ENCODE data around the gene DOCK1. TPM values are rescaled to one million over a fixed set of nuclear protein-coding genes. Genes with fewer than 3 reads are reported as not detected.

Gene DOCK1
- total RNA-seq, 1 donor from 2014 or later, result 52.7 TPM

- Histone ChIP-seq H3K4me1 (ENCODE audit: control insufficient read depth in 3 of 3, insufficient read depth in 3 of 3, low read length in 3 of 3) (no peaks in the 10 kb centered on the region), H3K36me3 (ENCODE audit: control insufficient read depth in 3 of 3, insufficient read depth in 3 of 3, low read length in 3 of 3) (no peaks in the 10 kb centered on the region), H3K9me3 (ENCODE audit: control insufficient read depth in 3 of 3, low read length in 3 of 3) (peaks cover 0 to 2% (median 0%) of the 10 kb centered on the region in 3 donors), H3K27ac (ENCODE audit: low read depth, low read length) (no peak overlapping the region), H3K27me3 (ENCODE audit: control insufficient read depth in 3 of 3, insufficient read depth in 3 of 3, low read length in 3 of 3) (peaks cover 0 to 2% (median 0%) of the 10 kb centered on the region in 3 donors), H3K9ac (ENCODE audit: low read depth in 1 of 3, low read length in 3 of 3) (no peak overlapping the region), H3K4me3 (ENCODE audit: low read length in 3 of 3) (no peak overlapping the region)
These were observed 311.0 kb downstream of the DOCK1 start for GRCh38 chr10:127216274-127216673.

GRCh38 chr10:127216786-127217185 lies 311.6 kb downstream of the DOCK1 start:
- H3K9me3 ChIP-seq (ENCODE audit: control insufficient read depth in 3 of 3, low read length in 3 of 3), result peaks cover 0 to 2% (median 0%) of the 10 kb centered on the region in 3 donors
- no peaks in the 10 kb centered on the region for H3K36me3 ChIP-seq (ENCODE audit: control insufficient read depth in 3 of 3, insufficient read depth in 3 of 3, low read length in 3 of 3)
- no peak overlapping the region for H3K4me3 ChIP-seq (ENCODE audit: low read length in 3 of 3)
- no peak overlapping the region for H3K27ac ChIP-seq (ENCODE audit: low read depth, low read length)
- H3K27me3 ChIP-seq (ENCODE audit: control insufficient read depth in 3 of 3, insufficient read depth in 3 of 3, low read length in 3 of 3), result peaks cover 0 to 2% (median 0%) of the 10 kb centered on the region in 3 donors
- no peak overlapping the region for H3K9ac ChIP-seq (ENCODE audit: low read depth in 1 of 3, low read length in 3 of 3)
- H3K4me1 ChIP-seq (ENCODE audit: control insufficient read depth in 3 of 3, insufficient read depth in 3 of 3, low read length in 3 of 3), result no peaks in the 10 kb centered on the region

GRCh38 chr10:127218658-127219057 lies 313.4 kb downstream of the DOCK1 start:
- H3K9ac ChIP-seq (ENCODE audit: low read depth in 1 of 3, low read length in 3 of 3), result no peak overlapping the region
- H3K9me3 ChIP-seq (ENCODE audit: control insufficient read depth in 3 of 3, low read length in 3 of 3), result peaks cover 0 to 2% (median 0%) of the 10 kb centered on the region in 3 donors
- H3K36me3 ChIP-seq (ENCODE audit: control insufficient read depth in 3 of 3, insufficient read depth in 3 of 3, low read length in 3 of 3), result no peaks in the 10 kb centered on the region
- H3K27ac ChIP-seq (ENCODE audit: low read depth, low read length), result no peak overlapping the region
- peaks cover 0 to 2% (median 0%) of the 10 kb centered on the region in 3 donors for H3K27me3 ChIP-seq (ENCODE audit: control insufficient read depth in 3 of 3, insufficient read depth in 3 of 3, low read length in 3 of 3)
- no peak overlapping the region for H3K4me3 ChIP-seq (ENCODE audit: low read length in 3 of 3)
- no peaks in the 10 kb centered on the region for H3K4me1 ChIP-seq (ENCODE audit: control insufficient read depth in 3 of 3, insufficient read depth in 3 of 3, low read length in 3 of 3)

GRCh38 chr10:127221281-127221680 lies 316.1 kb downstream of the DOCK1 start:
- Histone ChIP-seq H3K27ac (ENCODE audit: low read depth, low read length) (no peak overlapping the region), H3K4me1 (ENCODE audit: control insufficient read depth in 3 of 3, insufficient read depth in 3 of 3, low read length in 3 of 3) (no peaks in the 10 kb centered on the region), H3K27me3 (ENCODE audit: control insufficient read depth in 3 of 3, insufficient read depth in 3 of 3, low read length in 3 of 3) (no peaks in the 10 kb centered on the region), H3K4me3 (ENCODE audit: low read length in 3 of 3) (no peak overlapping the region), H3K9me3 (ENCODE audit: control insufficient read depth in 3 of 3, low read length in 3 of 3) (no peaks in the 10 kb centered on the region), H3K36me3 (ENCODE audit: control insufficient read depth in 3 of 3, insufficient read depth in 3 of 3, low read length in 3 of 3) (no peaks in the 10 kb centered on the region), H3K9ac (ENCODE audit: low read depth in 1 of 3, low read length in 3 of 3) (no peak overlapping the region)

GRCh38 chr10:127227027-127227426 lies 321.8 kb downstream of the DOCK1 start:
- Histone ChIP-seq H3K9me3 (ENCODE audit: control insufficient read depth in 3 of 3, low read length in 3 of 3) (no peaks in the 10 kb centered on the region), H3K4me3 (ENCODE audit: low read length in 3 of 3) (no peak overlapping the region), H3K9ac (ENCODE audit: low read depth in 1 of 3, low read length in 3 of 3) (no peak overlapping the region), H3K4me1 (ENCODE audit: control insufficient read depth in 3 of 3, insufficient read depth in 3 of 3, low read length in 3 of 3) (peaks cover 4 to 5% (median 4%) of the 10 kb centered on the region in 3 donors), H3K27ac (ENCODE audit: low read depth, low read length) (no peak overlapping the region), H3K36me3 (ENCODE audit: control insufficient read depth in 3 of 3, insufficient read depth in 3 of 3, low read length in 3 of 3) (peaks cover 0 to 2% (median 0%) of the 10 kb centered on the region in 3 donors), H3K27me3 (ENCODE audit: control insufficient read depth in 3 of 3, insufficient read depth in 3 of 3, low read length in 3 of 3) (no peaks in the 10 kb centered on the region)

- H3K36me3 ChIP-seq (ENCODE audit: control insufficient read depth in 3 of 3, insufficient read depth in 3 of 3, low read length in 3 of 3), result peaks cover 0 to 2% (median 0%) of the 10 kb centered on the region in 3 donors
- H3K27me3 ChIP-seq (ENCODE audit: control insufficient read depth in 3 of 3, insufficient read depth in 3 of 3, low read length in 3 of 3), result no peaks in the 10 kb centered on the region
- H3K9ac ChIP-seq (ENCODE audit: low read depth in 1 of 3, low read length in 3 of 3), result no peak overlapping the region
- H3K4me3 ChIP-seq (ENCODE audit: low read length in 3 of 3), result no peak overlapping the region
- no peak overlapping the region for H3K27ac ChIP-seq (ENCODE audit: low read depth, low read length)
- peaks cover 4 to 5% (median 4%) of the 10 kb centered on the region in 3 donors for H3K4me1 ChIP-seq (ENCODE audit: control insufficient read depth in 3 of 3, insufficient read depth in 3 of 3, low read length in 3 of 3)
- no peaks in the 10 kb centered on the region for H3K9me3 ChIP-seq (ENCODE audit: control insufficient read depth in 3 of 3, low read length in 3 of 3)
These were observed 322.4 kb downstream of the DOCK1 start for GRCh38 chr10:127227663-127228062.

- Histone ChIP-seq H3K4me3 (ENCODE audit: low read length in 3 of 3) (no peak overlapping the region), H3K27me3 (ENCODE audit: control insufficient read depth in 3 of 3, insufficient read depth in 3 of 3, low read length in 3 of 3) (no peaks in the 10 kb centered on the region), H3K9me3 (ENCODE audit: control insufficient read depth in 3 of 3, low read length in 3 of 3) (no peaks in the 10 kb centered on the region), H3K27ac (ENCODE audit: low read depth, low read length) (no peak overlapping the region), H3K9ac (ENCODE audit: low read depth in 1 of 3, low read length in 3 of 3) (no peak overlapping the region), H3K4me1 (ENCODE audit: control insufficient read depth in 3 of 3, insufficient read depth in 3 of 3, low read length in 3 of 3) (peaks cover 4 to 5% (median 4%) of the 10 kb centered on the region in 3 donors), H3K36me3 (ENCODE audit: control insufficient read depth in 3 of 3, insufficient read depth in 3 of 3, low read length in 3 of 3) (peaks cover 0 to 2% (median 0%) of the 10 kb centered on the region in 3 donors)
These were observed 323.1 kb downstream of the DOCK1 start for GRCh38 chr10:127228195-127228787.

GRCh38 chr10:127234306-127234800 lies 329.1 kb downstream of the DOCK1 start:
- Histone ChIP-seq H3K4me3 (ENCODE audit: low read length in 3 of 3) (no peak overlapping the region), H3K9me3 (ENCODE audit: control insufficient read depth in 3 of 3, low read length in 3 of 3) (no peaks in the 10 kb centered on the region), H3K27me3 (ENCODE audit: control insufficient read depth in 3 of 3, insufficient read depth in 3 of 3, low read length in 3 of 3) (no peaks in the 10 kb centered on the region), H3K36me3 (ENCODE audit: control insufficient read depth in 3 of 3, insufficient read depth in 3 of 3, low read length in 3 of 3) (no peaks in the 10 kb centered on the region), H3K9ac (ENCODE audit: low read depth in 1 of 3, low read length in 3 of 3) (no peak overlapping the region), H3K27ac (ENCODE audit: low read depth, low read length) (no peak overlapping the region), H3K4me1 (ENCODE audit: control insufficient read depth in 3 of 3, insufficient read depth in 3 of 3, low read length in 3 of 3) (no peaks in the 10 kb centered on the region)

- H3K9me3 ChIP-seq (ENCODE audit: control insufficient read depth in 3 of 3, low read length in 3 of 3), result no peaks in the 10 kb centered on the region
- no peak overlapping the region for H3K9ac ChIP-seq (ENCODE audit: low read depth in 1 of 3, low read length in 3 of 3)
- H3K4me1 ChIP-seq (ENCODE audit: control insufficient read depth in 3 of 3, insufficient read depth in 3 of 3, low read length in 3 of 3), result no peaks in the 10 kb centered on the region
- H3K36me3 ChIP-seq (ENCODE audit: control insufficient read depth in 3 of 3, insufficient read depth in 3 of 3, low read length in 3 of 3), result no peaks in the 10 kb centered on the region
- H3K27me3 ChIP-seq (ENCODE audit: control insufficient read depth in 3 of 3, insufficient read depth in 3 of 3, low read length in 3 of 3), result no peaks in the 10 kb centered on the region
- no peak overlapping the region for H3K4me3 ChIP-seq (ENCODE audit: low read length in 3 of 3)
- H3K27ac ChIP-seq (ENCODE audit: low read depth, low read length), result no peak overlapping the region
These were observed 331.0 kb downstream of the DOCK1 start for GRCh38 chr10:127236266-127236665.

GRCh38 chr10:127242914-127243313 lies 337.7 kb downstream of the DOCK1 start:
- no peaks in the 10 kb centered on the region for H3K9me3 ChIP-seq (ENCODE audit: control insufficient read depth in 3 of 3, low read length in 3 of 3)
- H3K9ac ChIP-seq (ENCODE audit: low read depth in 1 of 3, low read length in 3 of 3), result no peak overlapping the region
- H3K27ac ChIP-seq (ENCODE audit: low read depth, low read length), result no peak overlapping the region
- H3K36me3 ChIP-seq (ENCODE audit: control insufficient read depth in 3 of 3, insufficient read depth in 3 of 3, low read length in 3 of 3), result no peaks in the 10 kb centered on the region
- H3K27me3 ChIP-seq (ENCODE audit: control insufficient read depth in 3 of 3, insufficient read depth in 3 of 3, low read length in 3 of 3), result no peaks in the 10 kb centered on the region
- H3K4me1 ChIP-seq (ENCODE audit: control insufficient read depth in 3 of 3, insufficient read depth in 3 of 3, low read length in 3 of 3), result no peaks in the 10 kb centered on the region
- H3K4me3 ChIP-seq (ENCODE audit: low read length in 3 of 3), result no peak overlapping the region
